ENCODE measurements around the gene TSPEAR. TPM values are rescaled to one million over a fixed set of nuclear protein-coding genes. Genes with fewer than 3 reads are reported as not detected.

The TSPEAR gene
- total and polyA plus RNA-seq, 2 of the 13 experiments (the other 11 are each of a cell fraction or from before 2014, with no cell fraction given): 0.07 to 0.32 TPM

GRCh38 chr21:44454747-44455523 lies 256.4 kb downstream of the TSPEAR start, which contains the start of gene LRRC3:
Gene LRRC3 (plus strand): TSS chr21:44455510. CDS start chr21:44456645, 1,135 bp downstream.
- POLR2A ChIA-PET: interaction anchor here (0.5 to 4.9 kb wide), 9 partner anchors 10 to 116 kb away, joined by 3 to 115 read pairs (median 4); partner anchors contain the start of gene CFAP410
- whole genome bisulfite sequencing (ENCODE audit: low lambda C conversion rate): 7% methylated on average over 18 of the region's 45 CpGs
- Histone ChIP-seq H3K27ac (ENCODE audit: extremely low read length, insufficient read depth, low read length) (peak within 1 kb of the TSS; percentile 85), H3K36me3 (replicated peaks in 1 of 2; ENCODE audit: control insufficient read depth in 1 of 2, insufficient read depth in 2 of 2, low read length in 2 of 2) (no peaks in the 10 kb centered on the region; a peak in 2 of 5 replicates), H3K9me3 (ENCODE audit: low read length) (no peaks in the 10 kb centered on the region), H2AFZ (ENCODE audit: low read length) (no peak within 1 kb of the TSS), H3K4me2 (ENCODE audit: low read depth, low read length) (peak within 1 kb of the TSS; percentile 81), H3K4me1 (ENCODE audit: insufficient read depth, low read length) (peaks cover 51% of the 10 kb centered on the region), H3K4me3 (replicated peaks in 1 of 3; ENCODE audit: insufficient read depth in 1 of 3, low read depth in 2 of 3, low read length in 3 of 3) (peak within 1 kb of the TSS; percentile 75 to 87 (median 75)), H4K20me1 (ENCODE audit: insufficient read depth, low read length) (no peaks in the 10 kb centered on the region), H3K79me2 (ENCODE audit: insufficient read depth, low read length) (peaks cover 18% of the 10 kb centered on the region), H3K27me3 (ENCODE audit: control insufficient read depth in 1 of 2, insufficient read depth in 2 of 2, low read length in 2 of 2) (no peaks in the 10 kb centered on the region; a peak in 2 of 5 replicates), H3K9ac (ENCODE audit: insufficient read depth, low read depth, low read length) (peak within 1 kb of the TSS; percentile 73)
- CTCF ChIA-PET (ENCODE audit: low intra/inter-chr PET ratio, low total read pairs): no interaction called here
- ATAC-seq (peak; percentile 61), DNase-seq (ENCODE audit: low spot score) (peak; percentile 82), FAIRE-seq (no peak)
- intact Hi-C loops (cut with micrococcal nuclease; ENCODE audit: unreplicated experiment) (loop anchor here (5.0 kb wide), 1 partner anchor 118 kb away; the partner anchor contains the start of gene CFAP410), in situ Hi-C loops (cut with HindIII; ENCODE audit: extremely low pct_ligation_motif_present, low pct_unique_long_range_greater_than_20kb) (no loop called here)
- BruUV-seq (replicated peaks): no TSS peak
- no peak for TF ChIP-seq GTF2F1 (IDR thresholded peaks at IDR 0.05; ENCODE audit: low read length)
- TF ChIP-seq SP1 (IDR thresholded peaks at IDR 0.05): peak; percentile 87; the same call in 1 of the 2 replicates
- peak; percentile 67 for TF ChIP-seq SP1 (CRISPR knock-in tag; IDR thresholded peaks at IDR 0.05)
- TF ChIP-seq HMGA1 (CRISPR knock-in tag; conservative IDR thresholded peaks at IDR 0.05): no peak
- peak; percentile 94 for TF ChIP-seq SP4 (CRISPR knock-in tag; IDR thresholded peaks at IDR 0.05)
- TF ChIP-seq NCOA5 (CRISPR knock-in tag; IDR thresholded peaks at IDR 0.05): no peak
- TF ChIP-seq ASH2L (IDR thresholded peaks at IDR 0.05; ENCODE audit: insufficient read length, low read depth, low read length): no peak
- no peak for TF ChIP-seq ZBTB25 (CRISPR knock-in tag; IDR thresholded peaks at IDR 0.05)
- TF ChIP-seq MAZ (IDR thresholded peaks at IDR 0.05; ENCODE audit: borderline replicate concordance, low read depth, low read length): no peak
- 0 out of 2 replicates have a peak, but pooled peaks have one; percentile 32 for TF ChIP-seq MAZ (CRISPR knock-in tag; IDR thresholded peaks at IDR 0.05; ENCODE audit: low read depth)
- no peak for TF ChIP-seq POGZ (CRISPR knock-in tag; IDR thresholded peaks at IDR 0.05)
- no peak for TF ChIP-seq BCL3 (CRISPR knock-in tag; IDR thresholded peaks at IDR 0.05)
- no peak for TF ChIP-seq GATAD1 (CRISPR knock-in tag; IDR thresholded peaks at IDR 0.05)
- no peak for TF ChIP-seq ATF6 (CRISPR knock-in tag; conservative IDR thresholded peaks at IDR 0.05)
- TF ChIP-seq SP5 (CRISPR knock-in tag; IDR thresholded peaks at IDR 0.05; ENCODE audit: borderline replicate concordance, low read depth): 0 out of 2 replicates have a peak, but pooled peaks have one; percentile 17
- TF ChIP-seq RFXANK (CRISPR knock-in tag; IDR thresholded peaks at IDR 0.05): no peak
- TF ChIP-seq SPEN (CRISPR knock-in tag; IDR thresholded peaks at IDR 0.05; ENCODE audit: low read depth): no peak
- peak; percentile 27; the same call in 1 of the 3 replicates for TF ChIP-seq MXI1 (IDR thresholded peaks at IDR 0.05; ENCODE audit: borderline replicate concordance, low read depth, low read length)
- no peak for TF ChIP-seq HMGXB4 (CRISPR knock-in tag; IDR thresholded peaks at IDR 0.05; ENCODE audit: borderline replicate concordance in 1 of 2, low read depth in 1 of 2)
